WTC11 (cell line): ENCODE data around the gene GLUL. TPM values are rescaled to one million over a fixed set of nuclear protein-coding genes. Genes with fewer than 3 reads are reported as not detected.

Experiments used
- ATAC-seq: fragments of 200-7000 bp; cut with Tn5 transposase; 2 replicates; pipeline ENCODE4 v1.10.0; 2021; ENCODE audit warnings: mild to moderate bottlenecking, moderate library complexity
- CTCF ChIA-PET: fragments of 300-600 bp; sonication (Branson Sonifier 250); formaldehyde crosslinking; loops from one replicate; lab custom pipeline; 2021; ENCODE audit warnings: antibody characterized with exemption; lab: Charles Lee
- POLR2A ChIA-PET: fragments of 350-600 bp; sonication (Branson Sonifier 250); formaldehyde crosslinking; loops from one replicate; lab custom pipeline; 2021; ENCODE audit warnings: antibody characterized with exemption; lab: Charles Lee
- DNase-seq: peaks from one replicate; pipeline ENCODE4 v3.0.0; 2021; ENCODE audit warnings: low spot score
- H3K27ac Mint-ChIP-seq: 2 replicates; pipeline ENCODE4 v1.8.0; 2021; ENCODE audit warnings: mixed read lengths
- H3K27me3 Mint-ChIP-seq: 2 replicates; pipeline ENCODE4 v1.8.0; 2021; ENCODE audit warnings: low read depth, mild to moderate bottlenecking, moderate library complexity, mixed read lengths
- H3K36me3 Mint-ChIP-seq: 2 replicates; pipeline ENCODE4 v1.8.0; 2021; ENCODE audit warnings: mixed read lengths
- H3K4me1 Mint-ChIP-seq: 2 replicates; pipeline ENCODE4 v1.8.0; 2022; ENCODE audit warnings: mixed read lengths
- H3K4me3 Mint-ChIP-seq: 2 replicates; pipeline ENCODE4 v1.8.0; 2021; ENCODE audit warnings: mild to moderate bottlenecking, moderate library complexity, mixed read lengths
- H3K9me3 Mint-ChIP-seq: 2 replicates; pipeline ENCODE4 v1.8.0; 2021; ENCODE audit warnings: mixed read lengths
- ATF1 ChIP-seq: sonication (generic); formaldehyde crosslinking; IDR thresholded peaks from 2 replicates; pipeline ENCODE4 v1.8.1; 2023; ENCODE audit warnings: mild to moderate bottlenecking, moderate library complexity, missing genetic modification reagents
- FOXK1 ChIP-seq: sonication (generic); formaldehyde crosslinking; IDR thresholded peaks from 2 replicates; pipeline ENCODE4 v1.8.0; 2022; ENCODE audit warnings: mild to moderate bottlenecking, moderate library complexity, missing genetic modification reagents
- KAT7 ChIP-seq: sonication (generic); formaldehyde crosslinking; IDR thresholded peaks from 2 replicates; pipeline ENCODE4 v1.8.1; 2023; ENCODE audit warnings: missing genetic modification reagents, mild to moderate bottlenecking, borderline replicate concordance
- NR1H2 ChIP-seq: sonication (generic); formaldehyde crosslinking; IDR thresholded peaks from 2 replicates; pipeline ENCODE4 v1.9.0; 2021; ENCODE audit warnings: mild to moderate bottlenecking, moderate library complexity, missing genetic modification reagents
- NR2C2 ChIP-seq: sonication (generic); formaldehyde crosslinking; IDR thresholded peaks from 2 replicates; pipeline ENCODE4 v1.8.0; 2022; ENCODE audit warnings: mild to moderate bottlenecking, missing genetic modification reagents
- PRRX2 ChIP-seq: fragments of 250-450 bp; sonication (Bioruptor Pico); IDR thresholded peaks from 2 replicates; pipeline ENCODE4 v1.8.0; 2021; ENCODE audit warnings: mild to moderate bottlenecking
- RORB ChIP-seq: fragments of 250-450 bp; sonication (Bioruptor Pico); IDR thresholded peaks from 2 replicates; pipeline ENCODE4 v1.9.0; 2021; ENCODE audit warnings: mild to moderate bottlenecking
- TEAD1 ChIP-seq: sonication (generic); formaldehyde crosslinking; IDR thresholded peaks from 2 replicates; pipeline ENCODE4 v1.8.0; 2022; ENCODE audit warnings: mild to moderate bottlenecking, missing genetic modification reagents
- USF2 ChIP-seq: sonication (generic); formaldehyde crosslinking; IDR thresholded peaks from 2 replicates; pipeline ENCODE4 v1.8.1; 2023; ENCODE audit warnings: mild to moderate bottlenecking, missing genetic modification reagents, moderate library complexity
- ZNF281 ChIP-seq: sonication (generic); formaldehyde crosslinking; IDR thresholded peaks from 2 replicates; pipeline ENCODE4 v1.8.0; 2023; ENCODE audit warnings: mild to moderate bottlenecking, missing genetic modification reagents
- ZNF317 ChIP-seq: sonication (generic); formaldehyde crosslinking; IDR thresholded peaks from 2 replicates; pipeline ENCODE4 v1.8.1; 2023; ENCODE audit warnings: low read depth, mild to moderate bottlenecking, moderate library complexity, missing genetic modification reagents, borderline replicate concordance
- total RNA-seq: library from RNA; stranded (reverse); gene quantifications from 3 replicates; pipeline ENCODE4 v1.2.3, GENCODE V29; 2021
- TF ChIP-seq, protein P1 (sequence below): sonication (generic); formaldehyde crosslinking; conservative IDR thresholded peaks from 2 replicates; pipeline ENCODE4 v1.8.1; 2023; ENCODE audit warnings: mild to moderate bottlenecking, low read depth, missing genetic modification reagents, moderate library complexity
- TF ChIP-seq, protein P2 (sequence below): sonication (generic); formaldehyde crosslinking; IDR thresholded peaks from 2 replicates; pipeline ENCODE4 v1.8.0; 2022; ENCODE audit warnings: mild to moderate bottlenecking, missing genetic modification reagents
- TF ChIP-seq, protein P3 (sequence below): fragments of 250-450 bp; sonication (Bioruptor Pico); IDR thresholded peaks from 2 replicates; pipeline ENCODE4 v1.9.0; 2021; ENCODE audit warnings: mild to moderate bottlenecking

GLUL gene
- total RNA-seq, 1 experiment from 2014 or later: 240 TPM

- no peak for TF ChIP-seq ZNF281
- no peak for TF ChIP-seq KAT7 (CRISPR knock-in tag)
These were observed 17.3 kb downstream of the GLUL start (continued) for GRCh38 chr1:182374101-182374834.

DNA sequence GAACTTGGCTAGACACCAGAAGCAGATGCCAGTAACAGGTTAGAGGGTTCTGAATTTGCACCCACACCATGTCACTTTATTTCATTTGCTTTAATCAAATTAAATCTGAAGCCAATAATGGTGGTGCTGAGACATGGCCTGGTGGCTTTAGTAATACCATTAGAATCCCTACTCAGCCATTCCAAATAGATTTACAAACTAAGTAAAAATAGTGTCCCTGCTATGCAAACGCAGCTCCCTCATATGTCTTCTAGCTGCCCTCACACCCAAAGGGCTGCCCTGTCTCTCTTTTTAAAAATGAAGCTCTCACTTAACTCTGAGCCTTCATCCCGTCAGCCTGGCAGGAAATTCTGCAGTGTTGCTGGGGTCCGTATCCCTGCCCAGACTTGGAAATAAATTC is 21.1 kb downstream of the GLUL start:
- DNase-seq (no peak), ATAC-seq (no peak)
- H3K9me3 Mint-ChIP-seq: peaks cover 8% of the 10 kb centered on the region; the same call in 1 of the 2 replicates
- POLR2A ChIA-PET: no interaction called here
- no peaks in the 10 kb centered on the region for H3K4me1 Mint-ChIP-seq
- no peaks in the 10 kb centered on the region for H3K27me3 Mint-ChIP-seq
- CTCF ChIA-PET: interaction anchor here (1.1 kb wide), 1 partner anchor 10 kb away, joined by 3 read pairs; no protein-coding TSS in a partner anchor
- no peaks in the 10 kb centered on the region for H3K36me3 Mint-ChIP-seq
- no peak overlapping the region for H3K4me3 Mint-ChIP-seq
- no peak overlapping the region for H3K27ac Mint-ChIP-seq
- TF ChIP-seq, protein P1, sequence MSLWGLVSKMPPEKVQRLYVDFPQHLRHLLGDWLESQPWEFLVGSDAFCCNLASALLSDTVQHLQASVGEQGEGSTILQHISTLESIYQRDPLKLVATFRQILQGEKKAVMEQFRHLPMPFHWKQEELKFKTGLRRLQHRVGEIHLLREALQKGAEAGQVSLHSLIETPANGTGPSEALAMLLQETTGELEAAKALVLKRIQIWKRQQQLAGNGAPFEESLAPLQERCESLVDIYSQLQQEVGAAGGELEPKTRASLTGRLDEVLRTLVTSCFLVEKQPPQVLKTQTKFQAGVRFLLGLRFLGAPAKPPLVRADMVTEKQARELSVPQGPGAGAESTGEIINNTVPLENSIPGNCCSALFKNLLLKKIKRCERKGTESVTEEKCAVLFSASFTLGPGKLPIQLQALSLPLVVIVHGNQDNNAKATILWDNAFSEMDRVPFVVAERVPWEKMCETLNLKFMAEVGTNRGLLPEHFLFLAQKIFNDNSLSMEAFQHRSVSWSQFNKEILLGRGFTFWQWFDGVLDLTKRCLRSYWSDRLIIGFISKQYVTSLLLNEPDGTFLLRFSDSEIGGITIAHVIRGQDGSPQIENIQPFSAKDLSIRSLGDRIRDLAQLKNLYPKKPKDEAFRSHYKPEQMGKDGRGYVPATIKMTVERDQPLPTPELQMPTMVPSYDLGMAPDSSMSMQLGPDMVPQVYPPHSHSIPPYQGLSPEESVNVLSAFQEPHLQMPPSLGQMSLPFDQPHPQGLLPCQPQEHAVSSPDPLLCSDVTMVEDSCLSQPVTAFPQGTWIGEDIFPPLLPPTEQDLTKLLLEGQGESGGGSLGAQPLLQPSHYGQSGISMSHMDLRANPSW (CRISPR knock-in tag): no peak
- TF ChIP-seq NR2C2 (CRISPR knock-in tag): no peak
- TF ChIP-seq RORB (CRISPR knock-in tag): no peak

- H3K4me1 Mint-ChIP-seq: no peaks in the 10 kb centered on the region
- no peaks in the 10 kb centered on the region for H3K27me3 Mint-ChIP-seq
- DNase-seq: no peak
These were observed 22.7 kb downstream of the GLUL start for GRCh38 chr1:182368903-182369302.

More at GRCh38 chr1:182368903-182369302, 22.7 kb downstream of the GLUL start:
- Mint-ChIP-seq H3K4me3 (no peak overlapping the region), H3K27ac (no peak overlapping the region), H3K9me3 (peaks cover 8% of the 10 kb centered on the region; the same call in 1 of the 2 replicates), H3K36me3 (no peaks in the 10 kb centered on the region)
- no peak for TF ChIP-seq NR1H2 (CRISPR knock-in tag)
- no peak for TF ChIP-seq ZNF317 (CRISPR knock-in tag)
- no peak for TF ChIP-seq USF2 (CRISPR knock-in tag)
- TF ChIP-seq, protein P2, sequence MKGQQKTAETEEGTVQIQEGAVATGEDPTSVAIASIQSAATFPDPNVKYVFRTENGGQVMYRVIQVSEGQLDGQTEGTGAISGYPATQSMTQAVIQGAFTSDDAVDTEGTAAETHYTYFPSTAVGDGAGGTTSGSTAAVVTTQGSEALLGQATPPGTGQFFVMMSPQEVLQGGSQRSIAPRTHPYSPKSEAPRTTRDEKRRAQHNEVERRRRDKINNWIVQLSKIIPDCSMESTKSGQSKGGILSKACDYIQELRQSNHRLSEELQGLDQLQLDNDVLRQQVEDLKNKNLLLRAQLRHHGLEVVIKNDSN (CRISPR knock-in tag): no peak
- TF ChIP-seq, protein P3, sequence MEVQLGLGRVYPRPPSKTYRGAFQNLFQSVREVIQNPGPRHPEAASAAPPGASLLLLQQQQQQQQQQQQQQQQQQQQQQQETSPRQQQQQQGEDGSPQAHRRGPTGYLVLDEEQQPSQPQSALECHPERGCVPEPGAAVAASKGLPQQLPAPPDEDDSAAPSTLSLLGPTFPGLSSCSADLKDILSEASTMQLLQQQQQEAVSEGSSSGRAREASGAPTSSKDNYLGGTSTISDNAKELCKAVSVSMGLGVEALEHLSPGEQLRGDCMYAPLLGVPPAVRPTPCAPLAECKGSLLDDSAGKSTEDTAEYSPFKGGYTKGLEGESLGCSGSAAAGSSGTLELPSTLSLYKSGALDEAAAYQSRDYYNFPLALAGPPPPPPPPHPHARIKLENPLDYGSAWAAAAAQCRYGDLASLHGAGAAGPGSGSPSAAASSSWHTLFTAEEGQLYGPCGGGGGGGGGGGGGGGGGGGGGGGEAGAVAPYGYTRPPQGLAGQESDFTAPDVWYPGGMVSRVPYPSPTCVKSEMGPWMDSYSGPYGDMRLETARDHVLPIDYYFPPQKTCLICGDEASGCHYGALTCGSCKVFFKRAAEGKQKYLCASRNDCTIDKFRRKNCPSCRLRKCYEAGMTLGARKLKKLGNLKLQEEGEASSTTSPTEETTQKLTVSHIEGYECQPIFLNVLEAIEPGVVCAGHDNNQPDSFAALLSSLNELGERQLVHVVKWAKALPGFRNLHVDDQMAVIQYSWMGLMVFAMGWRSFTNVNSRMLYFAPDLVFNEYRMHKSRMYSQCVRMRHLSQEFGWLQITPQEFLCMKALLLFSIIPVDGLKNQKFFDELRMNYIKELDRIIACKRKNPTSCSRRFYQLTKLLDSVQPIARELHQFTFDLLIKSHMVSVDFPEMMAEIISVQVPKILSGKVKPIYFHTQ (CRISPR knock-in tag): no peak
- no peak for TF ChIP-seq ATF1 (CRISPR knock-in tag)
- TF ChIP-seq PRRX2 (CRISPR knock-in tag): no peak
- no peak for TF ChIP-seq TEAD1 (CRISPR knock-in tag)
- no peak for TF ChIP-seq FOXK1 (CRISPR knock-in tag)
- ChIA-PET CTCF (no interaction called here), POLR2A (no interaction called here)
- no peak for ATAC-seq
